DMS 273 treated with DMSO at 0.1 percent for 48 hours (cell line): ENCODE data around the gene MARCHF10.

Experiments used
- DNase-seq: peaks from one replicate; lab custom pipeline; 2025; lab: John Stamatoyannopoulos, UW

Gene MARCHF10

GRCh38 chr17:62676231-62676943 lies 131.7 kb downstream of the MARCHF10 start:
- DNase-seq = no peak

DNA sequence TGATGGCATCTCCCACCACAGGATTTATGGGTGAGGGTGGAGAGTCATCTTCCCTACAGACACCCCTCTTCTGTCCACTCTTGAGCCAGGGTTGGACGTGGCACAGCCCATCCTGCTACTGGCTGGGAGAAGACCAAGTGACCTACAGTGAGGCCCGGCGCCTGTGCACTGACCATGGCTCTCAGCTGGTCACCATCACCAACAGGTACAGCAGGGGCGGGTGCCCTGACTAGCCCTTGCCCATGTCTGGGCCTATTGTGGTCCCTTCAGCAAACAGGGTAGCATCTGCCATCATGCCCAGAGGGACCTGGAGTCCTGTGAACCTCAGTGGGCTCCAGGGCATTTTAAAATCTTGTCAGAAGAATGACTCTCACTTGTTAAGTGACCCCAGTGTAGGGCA lies 132.4 kb downstream of the MARCHF10 start:
- no peak for DNase-seq

- DNase-seq = no peak
Measured at GRCh38 chr17:62675260-62675659, 132.9 kb downstream of the MARCHF10 start.

DNA sequence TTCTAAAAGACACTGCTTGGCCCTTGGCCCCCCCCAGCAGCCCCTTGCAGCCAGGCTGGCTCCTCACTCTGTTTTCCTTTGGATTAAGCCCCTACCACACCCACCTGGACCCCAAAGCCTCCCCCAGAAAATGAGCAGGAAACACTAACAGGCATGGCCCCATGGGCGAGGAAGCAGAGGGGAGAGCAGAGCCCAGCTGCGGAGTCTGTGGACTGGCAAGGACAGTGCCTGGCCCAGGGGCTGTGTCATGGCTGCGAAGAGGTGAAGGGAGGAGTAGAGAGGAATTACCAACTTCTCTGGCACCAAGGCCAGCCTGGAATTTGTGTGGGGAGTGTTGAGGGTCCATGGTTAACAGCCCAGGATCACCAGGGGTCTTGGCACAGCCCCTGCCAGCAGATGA lies 133.3 kb downstream of the MARCHF10 start:
- no peak for DNase-seq

- DNase-seq = no peak
Measured at GRCh38 chr17:62674363-62674739, 133.8 kb downstream of the MARCHF10 start.

DNA sequence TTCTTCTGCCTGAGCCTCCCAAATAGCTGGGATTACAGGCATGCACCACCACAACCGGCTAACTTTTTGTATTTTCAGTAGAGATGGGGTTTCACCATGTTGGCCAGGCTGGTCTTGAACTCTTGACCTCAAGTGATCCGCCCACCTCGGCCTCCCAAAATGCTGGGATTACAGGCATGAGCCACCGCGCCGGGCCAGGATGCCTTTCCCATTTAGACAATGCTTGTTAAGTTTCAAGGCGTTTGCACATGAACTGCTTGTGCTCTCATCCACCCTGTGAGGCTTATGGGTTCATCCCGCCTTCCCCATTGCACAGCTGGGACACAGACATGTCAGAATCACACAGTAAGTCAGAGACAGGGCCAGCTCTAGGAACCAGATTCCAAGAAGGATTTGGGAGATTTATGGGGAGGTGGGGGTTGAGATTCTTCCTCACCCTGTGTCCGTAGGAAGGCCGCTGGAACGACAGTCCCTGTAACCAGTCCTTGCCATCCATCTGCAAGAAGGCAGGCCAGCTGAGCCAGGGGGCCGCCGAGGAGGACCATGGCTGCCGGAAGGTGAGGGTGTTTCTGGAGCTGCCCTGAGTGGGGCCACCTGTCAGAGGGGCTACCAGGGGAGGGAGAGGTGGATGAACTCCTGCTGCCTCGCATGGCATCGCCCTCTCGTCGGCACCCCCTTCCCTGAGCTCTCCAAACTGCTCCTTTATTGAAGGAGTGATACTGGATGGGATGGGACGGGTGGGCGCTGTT lies 134.3 kb downstream of the MARCHF10 start:
- DNase-seq = no peak

DNA sequence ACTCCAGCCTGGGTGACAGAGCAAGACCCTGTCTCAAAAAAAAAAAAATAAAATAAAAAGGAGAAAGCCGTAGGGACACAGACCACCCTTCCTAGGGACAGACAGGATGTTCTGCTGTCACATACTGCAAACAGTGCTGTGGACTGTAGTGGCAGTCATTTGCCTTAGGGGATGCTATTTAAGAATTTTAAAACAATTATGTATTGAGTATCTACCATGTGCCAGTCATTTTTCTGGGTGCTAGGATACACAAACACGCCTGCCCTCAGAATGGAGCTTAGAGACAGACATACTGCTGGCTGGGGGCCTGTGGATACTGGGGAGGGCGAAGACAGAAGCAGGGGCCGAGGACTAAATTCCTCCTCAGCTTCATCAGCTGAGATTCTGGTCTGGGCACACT lies 135.2 kb downstream of the MARCHF10 start:
- DNase-seq = no peak

DNA sequence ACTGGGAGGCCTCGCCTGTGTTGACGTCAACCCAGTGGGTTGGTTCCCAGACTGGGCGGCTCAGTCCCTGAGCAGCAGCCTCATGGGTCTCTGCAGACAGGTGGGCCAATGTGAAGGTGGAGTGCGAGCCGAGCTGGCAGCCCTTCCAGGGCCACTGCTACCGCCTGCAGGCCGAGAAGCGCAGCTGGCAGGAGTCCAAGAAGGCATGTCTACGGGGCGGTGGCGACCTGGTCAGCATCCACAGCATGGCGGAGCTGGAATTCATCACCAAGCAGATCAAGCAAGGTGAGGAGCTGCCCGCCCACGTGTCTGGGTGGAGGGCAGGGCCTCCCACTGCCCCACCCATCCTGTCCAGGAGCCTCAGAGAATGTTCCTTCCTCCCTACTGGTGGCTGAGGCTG lies 136.6 kb downstream of the MARCHF10 start:
- no peak for DNase-seq

DNA sequence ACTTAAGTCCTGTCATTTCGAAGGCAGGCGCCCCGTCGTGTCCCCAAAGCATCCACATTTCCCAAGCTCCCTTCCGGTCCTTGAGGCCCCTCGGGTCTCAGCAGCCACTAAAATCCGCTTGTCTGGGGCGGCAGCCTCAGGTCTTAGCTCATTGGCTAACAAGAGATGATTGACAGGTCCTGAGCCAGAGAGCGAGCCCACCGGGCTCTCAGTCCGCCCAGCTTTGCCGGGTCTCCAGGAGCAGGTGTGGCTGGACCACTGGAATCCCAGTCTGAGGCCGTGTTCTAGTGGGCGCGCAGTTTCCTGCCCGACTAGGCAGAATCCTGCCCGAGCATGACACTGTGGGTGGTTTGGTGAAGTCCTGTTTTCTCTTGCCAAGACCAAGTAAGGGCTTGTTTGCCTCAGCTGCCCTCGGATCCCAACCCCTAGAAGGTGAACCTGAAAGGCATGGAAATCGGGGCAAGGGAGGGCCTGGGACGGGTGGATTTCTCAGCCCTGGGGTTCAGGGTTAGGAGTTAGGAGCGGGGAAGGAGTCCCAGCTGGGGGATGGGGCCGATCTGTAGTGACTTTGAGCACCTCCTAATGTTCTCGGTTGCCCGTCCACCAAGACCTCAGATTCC lies 137.8 kb downstream of the MARCHF10 start:
- no peak for DNase-seq

- no peak for DNase-seq
Measured at GRCh38 chr17:62668091-62668804, 139.9 kb downstream of the MARCHF10 start.

DNA sequence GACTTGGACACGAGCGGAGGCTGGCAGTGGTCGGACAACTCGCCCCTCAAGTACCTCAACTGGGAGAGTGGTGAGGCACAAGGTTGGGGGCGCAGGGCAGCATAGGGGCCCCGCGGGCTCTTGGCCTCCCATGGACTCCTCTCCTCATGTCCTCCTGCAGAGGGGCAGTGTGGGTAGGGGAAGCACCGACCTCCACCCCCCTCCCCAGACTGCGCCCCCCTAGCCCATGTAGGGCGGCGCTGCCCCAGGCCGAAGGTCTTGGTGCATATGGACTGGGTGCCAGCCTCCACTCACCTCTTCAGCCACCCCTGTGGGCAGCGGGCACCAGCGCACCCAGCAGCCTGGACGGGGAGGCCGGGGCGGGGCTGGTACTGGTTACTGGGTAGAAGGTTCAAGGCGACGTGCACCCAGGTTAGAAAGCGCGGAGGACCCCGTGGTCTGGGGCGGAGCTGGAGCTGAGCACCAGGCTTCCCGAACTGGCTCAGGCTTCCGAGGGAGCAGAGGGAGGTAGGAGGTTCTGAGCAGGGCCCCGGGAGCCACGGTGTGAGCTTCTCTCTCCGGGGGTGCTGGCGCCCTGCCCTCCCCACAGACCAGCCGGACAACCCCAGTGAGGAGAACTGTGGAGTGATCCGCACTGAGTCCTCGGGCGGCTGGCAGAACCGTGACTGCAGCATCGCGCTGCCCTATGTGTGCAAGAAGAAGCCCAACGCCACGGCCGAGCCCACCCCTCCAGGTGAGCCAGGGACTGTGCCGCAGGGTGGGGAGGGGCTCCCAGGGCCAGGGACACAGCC lies 141.1 kb downstream of the MARCHF10 start:
- no peak for DNase-seq

DNA sequence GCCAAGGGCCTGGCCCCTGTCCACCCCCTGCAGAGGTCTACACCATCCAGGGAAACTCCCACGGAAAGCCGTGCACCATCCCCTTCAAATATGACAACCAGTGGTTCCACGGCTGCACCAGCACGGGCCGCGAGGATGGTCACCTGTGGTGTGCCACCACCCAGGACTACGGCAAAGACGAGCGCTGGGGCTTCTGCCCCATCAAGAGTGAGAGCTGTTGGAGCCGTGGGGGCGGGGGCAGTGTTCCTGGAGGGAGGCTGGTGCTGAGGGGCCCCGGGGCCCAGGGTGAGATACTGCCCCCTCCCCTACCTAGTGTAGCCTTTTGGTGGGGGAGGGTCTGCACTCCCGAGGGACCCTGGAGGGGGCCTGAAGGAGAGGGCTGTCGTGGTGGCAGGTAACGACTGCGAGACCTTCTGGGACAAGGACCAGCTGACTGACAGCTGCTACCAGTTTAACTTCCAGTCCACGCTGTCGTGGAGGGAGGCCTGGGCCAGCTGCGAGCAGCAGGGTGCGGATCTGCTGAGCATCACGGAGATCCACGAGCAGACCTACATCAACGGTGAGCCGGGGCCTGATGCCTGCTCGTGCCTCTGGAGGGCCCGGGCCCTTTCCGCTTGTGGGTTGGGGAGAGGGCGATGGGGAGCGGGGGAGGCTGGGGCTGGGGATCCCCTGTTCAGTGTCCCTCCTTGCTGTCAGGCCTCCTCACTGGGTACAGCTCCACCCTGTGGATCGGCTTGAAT lies 141.9 kb downstream of the MARCHF10 start:
- no peak for DNase-seq

GRCh38 chr17:62665599-62665998 lies 142.5 kb downstream of the MARCHF10 start:
- DNase-seq = no peak

DNA sequence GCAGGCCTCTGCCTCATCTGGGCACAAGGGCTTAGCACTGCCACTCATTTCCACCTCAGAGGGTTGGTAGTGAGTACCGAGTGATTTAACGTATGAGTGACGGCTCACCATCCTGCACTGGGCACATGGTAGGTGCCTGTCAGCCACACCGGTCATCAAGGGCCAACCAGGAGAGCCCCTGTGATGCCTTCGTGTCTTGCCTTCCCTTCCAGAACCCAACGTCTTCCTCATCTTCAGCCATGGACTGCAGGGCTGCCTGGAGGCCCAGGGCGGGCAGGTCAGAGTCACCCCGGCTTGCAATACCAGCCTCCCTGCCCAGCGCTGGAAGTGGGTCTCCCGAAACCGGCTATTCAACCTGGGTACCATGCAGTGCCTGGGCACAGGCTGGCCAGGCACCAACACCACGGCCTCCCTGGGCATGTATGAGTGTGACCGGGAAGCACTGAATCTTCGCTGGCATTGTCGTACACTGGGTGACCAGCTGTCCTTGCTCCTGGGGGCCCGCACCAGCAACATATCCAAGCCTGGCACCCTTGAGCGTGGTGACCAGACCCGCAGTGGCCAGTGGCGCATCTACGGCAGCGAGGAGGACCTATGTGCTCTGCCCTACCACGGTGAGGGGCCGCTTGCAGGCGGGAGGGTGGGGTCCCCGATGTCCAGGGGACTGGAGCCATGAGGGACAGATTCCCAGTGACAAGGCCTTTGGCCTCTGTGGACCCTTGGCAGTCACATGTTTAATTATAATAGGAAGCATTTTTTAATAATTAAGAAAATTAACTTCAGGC lies 143.6 kb downstream of the MARCHF10 start:
- no peak for DNase-seq

DNA sequence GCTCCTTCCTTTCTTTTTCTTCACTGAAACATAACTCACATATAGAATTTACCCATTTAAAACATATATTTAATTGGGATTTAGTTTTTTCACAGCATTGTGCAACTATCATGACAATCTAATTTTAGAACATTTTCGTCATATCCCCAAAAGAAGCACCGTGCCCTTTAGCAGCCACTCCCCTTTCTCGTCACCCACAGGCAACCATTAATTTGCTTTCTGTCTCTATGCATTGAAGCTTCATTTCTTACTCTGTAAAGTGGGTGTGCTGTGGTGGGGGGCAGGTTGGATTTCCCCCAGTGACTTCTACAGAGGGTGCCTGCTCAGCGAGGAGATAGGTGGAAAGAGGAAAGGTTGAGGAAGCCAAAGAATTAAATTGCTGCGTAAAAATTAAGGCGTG lies 144.8 kb downstream of the MARCHF10 start:
- no peak for DNase-seq

DNA sequence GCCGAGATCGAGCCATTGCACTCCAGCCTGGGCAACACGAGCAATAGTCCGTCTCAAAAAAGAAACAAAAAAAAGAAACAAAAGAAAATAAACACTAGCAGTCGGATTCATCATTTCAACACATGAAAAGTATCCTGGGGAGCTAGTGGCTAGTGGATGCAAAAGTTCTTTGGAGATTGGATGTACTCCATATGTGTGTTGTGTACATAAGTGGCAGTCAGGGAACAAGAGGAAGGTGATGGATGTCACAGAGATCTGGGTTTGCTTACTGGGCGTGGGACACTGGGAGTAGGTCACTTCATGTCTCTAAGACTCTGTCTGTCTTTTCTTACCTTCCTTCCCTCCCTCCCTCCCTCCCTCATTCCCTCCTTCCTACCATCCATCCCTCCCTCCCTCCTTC lies 145.3 kb downstream of the MARCHF10 start:
- DNase-seq = no peak

GRCh38 chr17:62661337-62661736 lies 146.8 kb downstream of the MARCHF10 start:
- no peak for DNase-seq

- DNase-seq = no peak
Measured at GRCh38 chr17:62660629-62661118, 147.4 kb downstream of the MARCHF10 start.

- no peak for DNase-seq
Measured at GRCh38 chr17:62658136-62658920, 149.8 kb downstream of the MARCHF10 start.
